HPDE6-E6E7 (cell line): ENCODE measurements around the gene NUDT6.

Source experiments
- DNase-seq: peaks from one replicate; pipeline ENCODE4 v3.0.0; 2011; ENCODE audit warnings: missing footprints; ENCODE audit errors: extremely low spot score

NUDT6 gene

DNA sequence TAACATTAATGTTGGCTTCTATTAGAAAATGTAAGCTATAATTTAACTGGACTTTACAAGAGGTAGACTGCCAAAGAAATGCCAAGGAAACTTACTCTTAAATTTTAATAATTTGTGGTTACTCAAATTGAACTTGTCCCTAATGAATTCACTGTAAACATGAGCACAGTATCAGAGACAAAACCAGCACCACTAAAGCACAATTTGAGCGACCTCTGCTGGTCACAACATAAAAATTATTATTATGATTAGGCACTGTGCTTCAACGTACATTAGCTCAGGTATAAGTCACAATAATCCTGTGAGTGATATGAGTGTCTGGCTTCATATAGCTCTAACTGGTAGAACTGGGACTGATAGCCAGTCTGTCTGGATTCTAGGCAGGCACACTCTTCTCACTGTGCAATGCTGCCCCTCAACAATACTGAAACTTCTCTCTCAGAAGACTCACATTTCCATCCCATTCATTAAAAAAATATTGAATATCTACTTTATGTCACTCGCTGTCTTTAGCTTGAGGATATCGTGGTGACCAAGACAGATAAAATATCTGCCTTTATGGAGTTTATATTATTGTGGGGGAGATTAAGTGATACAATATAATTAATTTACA, 8.0 kb downstream of the NUDT6 start:
- DNase-seq, result peak; percentile 10

DNA sequence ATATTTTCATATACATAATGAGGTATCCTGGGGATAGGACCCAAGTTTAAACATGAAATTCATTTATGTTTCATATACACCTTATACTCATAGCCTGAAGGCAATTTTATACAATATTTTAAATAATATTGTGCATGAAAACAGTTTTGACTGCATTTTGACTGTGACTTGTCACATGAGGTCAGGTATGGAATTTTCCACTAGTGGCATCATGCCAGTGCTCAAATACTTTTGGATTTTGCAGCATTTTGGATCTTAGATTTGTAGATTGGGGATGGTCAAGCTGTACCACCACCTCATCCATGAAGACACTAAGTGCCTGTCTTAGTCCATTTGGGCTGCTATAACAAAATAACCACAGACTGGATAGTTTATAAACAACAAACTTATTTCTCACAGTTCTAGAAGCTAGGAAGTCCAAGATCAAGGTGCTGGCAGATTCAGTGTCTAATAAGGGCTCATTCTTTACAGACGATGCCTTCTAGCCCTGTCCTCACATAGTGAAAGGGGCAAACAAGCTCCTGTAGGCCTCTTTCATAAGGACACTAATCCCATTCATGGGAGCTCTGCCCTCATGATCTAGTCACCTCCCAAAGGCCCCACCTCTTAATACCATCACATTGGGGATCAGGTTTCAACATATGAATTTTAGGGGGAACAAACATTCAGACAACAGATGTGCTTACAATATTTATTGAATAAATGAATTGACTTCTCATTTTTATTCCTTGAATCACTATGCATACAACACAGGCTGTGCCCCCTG, 9.4 kb downstream of the NUDT6 start:
- no peak for DNase-seq

DNA sequence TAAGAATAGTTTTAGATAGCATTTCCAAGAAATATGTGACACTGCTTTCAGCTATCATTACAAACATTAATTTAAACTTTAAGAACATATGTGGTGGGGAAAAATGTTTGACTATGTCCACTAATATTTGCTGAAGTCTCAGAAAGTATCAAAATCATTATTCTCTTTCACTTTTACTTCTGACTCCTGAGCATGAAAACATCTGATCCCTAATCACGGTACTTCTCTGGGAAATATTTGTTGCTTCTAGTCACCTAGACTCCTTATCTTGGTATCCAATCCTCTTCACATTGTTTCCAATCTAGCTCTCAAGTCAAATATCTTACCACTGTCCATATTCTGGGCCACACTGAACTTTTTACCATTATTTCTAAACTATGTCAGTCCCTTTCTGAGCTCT, 10.8 kb downstream of the NUDT6 start:
- no peak for DNase-seq

DNA sequence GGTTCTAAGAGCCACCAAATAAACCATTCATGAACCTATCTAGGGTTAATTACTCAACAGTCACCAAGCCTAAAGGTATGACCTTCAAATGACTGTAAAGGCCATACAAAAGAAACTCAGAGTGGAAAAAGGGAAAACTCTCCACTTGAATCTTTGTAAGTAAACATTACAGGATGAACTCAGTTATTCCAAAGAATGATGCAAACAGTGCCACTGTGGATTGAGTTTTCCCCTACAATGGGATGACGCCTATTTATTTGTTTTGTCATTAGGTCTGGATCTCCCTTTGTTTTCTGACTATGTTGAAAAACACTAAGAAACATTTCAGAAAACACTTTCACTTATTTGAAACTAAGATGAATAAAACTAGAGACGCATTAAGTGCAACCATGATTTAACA, 12.7 kb downstream of the NUDT6 start:
- DNase-seq, result no peak

DNA sequence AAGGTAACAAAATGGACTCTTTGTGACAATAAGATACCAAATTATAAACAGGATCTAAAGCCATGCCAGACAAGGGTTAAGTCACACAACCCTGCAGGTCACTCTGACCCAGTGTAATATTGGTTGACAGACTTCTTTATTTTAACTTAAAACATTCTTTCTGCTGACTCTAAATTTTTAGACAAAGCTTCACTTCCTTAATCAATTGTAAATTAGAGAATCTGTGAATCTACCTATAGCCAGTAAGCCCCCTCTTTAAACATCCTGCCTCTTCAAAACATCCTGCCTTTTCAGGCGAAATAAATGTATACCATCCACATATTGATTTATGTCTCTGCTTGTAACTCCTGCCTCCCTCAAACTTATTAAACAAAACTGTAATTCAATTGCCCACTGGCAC, 14.2 kb downstream of the NUDT6 start:
- DNase-seq, result no peak

GRCh38 chr4:122906859-122907305, 15.5 kb downstream of the NUDT6 start:
- no peak for DNase-seq

GRCh38 chr4:122903766-122904288, 18.6 kb downstream of the NUDT6 start:
- DNase-seq, result no peak

DNA sequence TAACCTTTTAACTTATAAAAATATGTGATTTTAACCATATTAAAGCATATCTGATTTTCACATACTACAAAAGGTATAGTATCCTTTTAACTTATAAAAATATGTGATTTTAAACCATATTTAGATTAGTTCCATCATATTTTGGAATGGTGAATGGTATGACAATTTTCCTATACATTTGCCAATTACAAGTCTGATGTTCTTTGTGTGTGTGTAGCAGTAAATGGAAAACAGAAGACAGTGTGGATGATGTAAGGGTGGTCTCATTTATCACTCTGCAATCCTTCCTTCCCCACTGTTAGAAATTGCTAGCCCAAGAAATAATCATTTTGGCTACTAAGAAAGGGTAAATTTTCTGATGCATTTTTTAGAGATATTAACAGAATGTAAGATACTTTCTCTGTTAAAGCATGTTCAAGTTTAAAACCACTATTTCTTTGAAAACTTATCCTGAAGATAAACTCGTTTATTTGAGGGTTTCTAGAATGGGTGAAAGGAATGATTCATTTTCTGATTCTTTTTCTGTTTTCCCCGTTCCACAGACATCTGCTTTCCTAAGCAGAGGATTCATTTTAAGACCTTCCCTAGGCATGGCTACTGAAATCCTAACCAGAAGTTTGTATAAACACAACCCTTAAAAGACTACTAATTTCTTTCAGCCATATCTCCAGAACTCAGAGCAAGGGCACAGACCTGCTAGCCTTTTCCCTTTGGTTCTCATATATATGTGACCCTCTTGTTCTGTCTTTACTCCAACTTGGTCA, 21.0 kb downstream of the NUDT6 start:
- no peak for DNase-seq

DNA sequence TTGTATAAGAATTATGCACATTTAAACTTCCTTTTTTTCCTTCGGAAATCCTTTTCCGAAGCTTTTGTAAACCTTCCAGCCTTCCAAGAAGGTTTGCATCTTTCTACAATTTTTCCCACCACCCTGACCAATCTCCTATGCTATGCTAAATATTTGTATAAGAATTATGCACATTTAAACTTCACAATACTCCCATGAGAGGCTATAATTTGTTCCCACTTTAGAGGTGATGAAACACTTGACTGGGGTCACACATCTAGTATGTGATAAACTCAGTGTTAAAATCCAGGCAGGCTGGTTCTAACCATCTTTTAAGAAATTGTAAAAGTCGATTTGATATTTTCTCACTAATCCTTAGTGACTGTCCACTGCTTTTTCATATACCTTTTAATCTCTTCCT, 22.1 kb downstream of the NUDT6 start:
- DNase-seq, result no peak

DNA sequence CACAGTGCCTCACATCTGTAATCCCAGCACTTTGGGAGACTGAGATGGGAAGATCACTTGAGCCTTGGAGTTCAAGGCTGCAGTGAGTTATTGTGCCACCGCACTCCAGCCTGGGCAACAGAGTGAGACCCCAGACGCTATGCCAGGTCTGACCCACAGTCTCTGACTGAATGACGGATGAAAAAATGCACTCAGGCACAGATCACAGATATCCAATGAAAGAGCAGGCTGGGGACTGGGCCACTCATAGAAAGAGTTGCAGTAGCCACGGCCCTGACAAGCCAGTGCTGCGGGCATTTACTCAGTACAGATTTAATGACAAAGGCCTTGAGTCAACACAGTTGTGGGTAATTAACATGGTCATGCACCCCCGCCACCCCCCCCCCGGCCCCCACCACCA, 22.7 kb downstream of the NUDT6 start:
- no peak for DNase-seq

DNA sequence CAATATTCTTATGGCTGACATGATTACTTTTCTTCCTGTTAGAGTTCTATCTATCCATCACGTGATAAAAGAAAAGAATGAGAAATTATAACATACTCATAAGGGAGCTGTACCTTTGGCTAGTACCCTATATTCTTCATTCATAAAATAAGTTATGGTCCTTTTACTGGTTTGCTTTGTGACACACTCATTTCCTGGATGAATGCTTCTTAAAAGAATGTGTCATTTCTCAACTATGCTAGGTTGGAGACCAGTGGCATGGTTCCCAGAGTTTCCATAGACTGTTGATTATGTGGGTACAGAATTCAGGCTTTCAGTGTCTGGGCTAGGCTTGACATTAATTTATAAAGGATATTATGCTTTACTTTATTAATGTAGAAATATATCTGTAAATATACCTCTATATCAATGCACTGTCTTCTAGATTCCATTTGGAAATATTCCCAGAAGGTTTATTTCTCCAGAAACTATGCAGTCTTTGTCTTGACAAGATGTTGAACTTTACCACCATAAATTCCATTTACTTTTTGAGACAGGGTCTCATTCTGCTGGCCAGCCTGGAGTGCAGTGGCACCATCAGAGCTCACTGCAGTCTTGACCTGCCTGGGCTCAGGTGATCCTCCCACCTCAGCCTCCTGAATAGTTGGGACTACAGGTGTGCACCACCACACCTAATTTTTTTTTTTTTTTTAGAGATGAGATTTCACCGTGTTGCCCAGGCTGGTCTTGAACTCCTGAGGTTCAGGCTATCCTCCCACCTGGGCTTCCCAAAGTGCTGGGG, 23.8 kb downstream of the NUDT6 start:
- DNase-seq, result peak; percentile 32

- no peak for DNase-seq
Observed at GRCh38 chr4:122896270-122896669, 26.1 kb downstream of the NUDT6 start.

GRCh38 chr4:122895336-122895995, 26.9 kb downstream of the NUDT6 start:
- DNase-seq, result no peak

GRCh38 chr4:122894827-122895226, 27.6 kb downstream of the NUDT6 start:
- no peak for DNase-seq

DNA sequence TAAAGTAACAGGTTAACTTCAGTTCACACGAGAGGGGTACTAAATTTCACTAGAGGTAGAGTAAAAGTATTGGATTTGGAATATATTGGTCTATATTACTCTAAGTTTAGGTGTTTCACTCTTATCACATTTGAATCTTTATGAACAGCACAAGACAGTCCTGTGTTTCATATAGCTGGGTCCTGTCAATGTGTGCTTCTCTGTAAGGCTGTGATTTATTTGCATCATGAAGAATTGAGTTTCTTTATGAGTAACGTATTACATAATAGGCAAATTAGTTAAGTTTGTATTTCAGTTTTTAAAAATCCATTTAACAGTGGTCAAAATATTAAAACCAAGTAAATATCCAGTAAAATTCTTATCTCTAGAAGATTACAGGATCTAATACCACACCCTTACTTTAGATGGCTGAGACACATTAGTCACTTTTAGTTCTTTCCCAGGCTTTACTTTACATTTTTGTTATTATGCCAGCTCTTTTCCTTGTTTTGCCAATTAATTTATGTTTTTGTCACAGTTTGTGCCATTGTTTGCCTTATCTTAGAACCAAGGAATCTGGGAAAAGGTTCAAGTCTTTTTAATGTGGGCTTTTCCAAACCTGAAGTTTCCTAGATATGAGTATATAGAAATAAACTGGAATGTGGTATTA, 32.1 kb downstream of the NUDT6 start:
- no peak for DNase-seq

DNA sequence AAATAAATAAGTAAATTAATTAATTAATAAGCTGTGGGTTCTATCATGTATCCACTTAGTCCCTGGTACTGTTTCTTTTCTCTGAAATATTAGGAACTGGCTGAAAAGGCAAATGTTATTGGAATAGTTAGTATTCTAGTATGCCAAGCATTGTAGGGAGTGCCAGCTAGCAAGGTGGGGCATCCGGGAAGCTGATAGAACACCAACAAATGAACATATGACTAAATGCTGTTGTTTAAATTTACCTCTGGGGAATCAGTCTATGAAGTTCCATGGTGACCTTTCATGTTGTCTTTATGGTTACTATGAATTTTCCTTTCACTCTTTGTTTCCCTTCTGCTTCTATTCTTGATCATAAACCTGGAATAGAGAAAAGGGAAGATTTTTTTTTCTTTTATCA, 32.7 kb downstream of the NUDT6 start:
- peak; percentile 9 for DNase-seq

GRCh38 chr4:122884499-122884898, 37.9 kb downstream of the NUDT6 start:
- DNase-seq, result no peak

DNA sequence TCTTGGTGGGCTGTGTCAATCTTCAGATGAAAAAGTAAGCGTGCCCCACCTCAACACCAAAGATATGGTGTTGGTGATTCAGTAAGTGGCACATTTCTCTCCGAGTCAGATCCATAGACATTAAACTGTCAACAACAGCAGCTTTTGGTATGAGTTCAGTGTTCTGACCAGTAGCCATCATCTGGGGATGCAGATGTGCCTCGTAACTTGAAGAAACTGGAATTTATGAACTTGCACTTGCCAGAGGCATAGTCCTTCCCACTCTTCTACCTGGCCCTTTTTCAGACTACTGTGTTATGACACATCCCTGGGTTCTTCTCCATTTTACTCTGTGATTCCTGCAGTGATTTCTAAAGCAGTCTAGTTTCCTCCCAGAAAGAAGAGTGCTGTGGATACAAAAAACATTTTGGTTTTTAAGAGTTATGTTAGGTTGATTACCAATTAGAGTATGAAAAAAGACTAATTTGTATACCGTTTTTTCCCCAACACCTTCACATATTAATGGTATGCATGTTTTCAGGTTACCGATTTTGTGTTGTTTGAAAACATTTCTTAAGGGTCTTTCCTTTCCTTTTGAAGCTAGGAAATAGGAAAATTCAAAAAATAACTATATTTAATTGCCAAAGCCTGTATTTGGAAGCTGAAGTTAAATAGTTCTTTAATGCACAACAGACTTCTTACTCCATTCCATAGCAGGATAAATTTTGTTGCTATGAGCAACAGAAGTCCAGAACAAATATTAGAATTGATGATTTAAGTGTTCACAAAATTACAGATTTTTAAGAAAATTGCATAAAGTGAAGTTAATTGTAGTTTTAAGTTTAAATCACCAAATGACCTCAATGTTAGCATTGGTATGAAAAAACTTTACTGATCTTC, 39.3 kb downstream of the NUDT6 start:
- DNase-seq, result no peak

DNA sequence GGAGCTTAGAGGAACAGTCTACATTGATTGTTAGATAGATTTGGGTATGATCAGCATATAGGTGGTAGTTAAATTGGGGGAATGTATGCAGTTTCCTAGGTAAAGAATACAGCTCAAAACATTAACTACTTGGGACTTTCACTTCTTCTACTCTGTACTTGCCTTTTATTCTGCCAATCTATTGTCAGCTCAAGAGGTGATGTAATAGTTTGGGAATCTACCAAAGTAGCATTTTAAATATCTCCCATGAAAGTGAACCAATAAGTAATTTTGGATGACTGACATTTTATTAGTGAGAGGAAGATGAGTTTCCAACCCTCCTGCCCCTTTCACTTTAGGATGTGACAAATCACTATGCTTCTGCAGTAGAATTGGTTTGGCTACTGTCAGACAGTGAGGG, 43.4 kb downstream of the NUDT6 start:
- no peak for DNase-seq

- no peak for DNase-seq
Observed at GRCh38 chr4:122876456-122876855, 45.9 kb downstream of the NUDT6 start.
